ENCODE data around the gene SS18L1.

The SS18L1 gene

GRCh38 chr20:62176866-62177265 is 33.3 kb downstream of the SS18L1 start:
- Histone ChIP-seq H3K4me1 (ENCODE audit: low read length) (peaks cover 3% of the 10 kb centered on the region), H3K9me3 (ENCODE audit: insufficient read depth, low read length) (no peaks in the 10 kb centered on the region), H3K4me3 (ENCODE audit: low read length) (no peak overlapping the region), H3K27me3 (ENCODE audit: low read depth, low read length) (no peaks in the 10 kb centered on the region), H3K27ac (ENCODE audit: low read length) (no peak overlapping the region), H3K4me2 (ENCODE audit: low read length) (no peak overlapping the region), H3K79me2 (ENCODE audit: low read length) (peaks cover 3% of the 10 kb centered on the region), H3K9ac (ENCODE audit: low read length) (no peak overlapping the region), H2AFZ (ENCODE audit: low read depth, low read length) (no peak overlapping the region), H4K20me1 (ENCODE audit: insufficient read depth, low read length) (no peaks in the 10 kb centered on the region), H3K36me3 (replicated peaks; ENCODE audit: low read depth, low read length) (peaks cover 3% of the 10 kb centered on the region)
- no peak for TF ChIP-seq CTCF (IDR thresholded peaks at IDR 0.05; ENCODE audit: low read depth, low read length)
- no peak for TF ChIP-seq EZH2phosphoT487 (IDR thresholded peaks at IDR 0.05; ENCODE audit: low read depth)

GRCh38 chr20:62177307-62177706 is 33.7 kb downstream of the SS18L1 start:
- H3K4me2 ChIP-seq (ENCODE audit: low read length), result no peak overlapping the region
- H3K9ac ChIP-seq (ENCODE audit: low read length), result no peak overlapping the region
- H2AFZ ChIP-seq (ENCODE audit: low read depth, low read length), result no peak overlapping the region
- H3K27me3 ChIP-seq (ENCODE audit: low read depth, low read length), result no peaks in the 10 kb centered on the region
- peaks cover 7% of the 10 kb centered on the region for H3K79me2 ChIP-seq (ENCODE audit: low read length)
- TF ChIP-seq CTCF (IDR thresholded peaks at IDR 0.05; ENCODE audit: low read depth, low read length), result no peak
- no peak for TF ChIP-seq EZH2phosphoT487 (IDR thresholded peaks at IDR 0.05; ENCODE audit: low read depth)
- H4K20me1 ChIP-seq (ENCODE audit: insufficient read depth, low read length), result no peaks in the 10 kb centered on the region
- H3K4me1 ChIP-seq (ENCODE audit: low read length), result peaks cover 6% of the 10 kb centered on the region
- H3K27ac ChIP-seq (ENCODE audit: low read length), result no peak overlapping the region
- no peak overlapping the region for H3K4me3 ChIP-seq (ENCODE audit: low read length)
- H3K36me3 ChIP-seq (replicated peaks; ENCODE audit: low read depth, low read length), result peaks cover 3% of the 10 kb centered on the region
- no peaks in the 10 kb centered on the region for H3K9me3 ChIP-seq (ENCODE audit: insufficient read depth, low read length)

- H3K4me1 ChIP-seq (ENCODE audit: low read length), result peaks cover 6% of the 10 kb centered on the region
- no peaks in the 10 kb centered on the region for H4K20me1 ChIP-seq (ENCODE audit: insufficient read depth, low read length)
- H3K9me3 ChIP-seq (ENCODE audit: insufficient read depth, low read length), result no peaks in the 10 kb centered on the region
- no peaks in the 10 kb centered on the region for H3K27me3 ChIP-seq (ENCODE audit: low read depth, low read length)
- H3K4me2 ChIP-seq (ENCODE audit: low read length), result no peak overlapping the region
- peaks cover 3% of the 10 kb centered on the region for H3K36me3 ChIP-seq (replicated peaks; ENCODE audit: low read depth, low read length)
- peaks cover 17% of the 10 kb centered on the region for H3K79me2 ChIP-seq (ENCODE audit: low read length)
- no peak overlapping the region for H3K9ac ChIP-seq (ENCODE audit: low read length)
- H3K27ac ChIP-seq (ENCODE audit: low read length), result no peak overlapping the region
- H2AFZ ChIP-seq (ENCODE audit: low read depth, low read length), result no peak overlapping the region
- H3K4me3 ChIP-seq (ENCODE audit: low read length), result no peak overlapping the region
- TF ChIP-seq CTCF (IDR thresholded peaks at IDR 0.05; ENCODE audit: low read depth, low read length) (no peak), EZH2phosphoT487 (IDR thresholded peaks at IDR 0.05; ENCODE audit: low read depth) (no peak)
These were observed 35.0 kb downstream of the SS18L1 start for GRCh38 chr20:62178316-62179161.

- no peaks in the 10 kb centered on the region for H4K20me1 ChIP-seq (ENCODE audit: insufficient read depth, low read length)
- H3K9ac ChIP-seq (ENCODE audit: low read length), result no peak overlapping the region
- no peaks in the 10 kb centered on the region for H3K27me3 ChIP-seq (ENCODE audit: low read depth, low read length)
- H3K9me3 ChIP-seq (ENCODE audit: insufficient read depth, low read length), result no peaks in the 10 kb centered on the region
- H3K79me2 ChIP-seq (ENCODE audit: low read length), result peaks cover 23% of the 10 kb centered on the region
- H3K27ac ChIP-seq (ENCODE audit: low read length), result no peak overlapping the region
- peaks cover 3% of the 10 kb centered on the region for H3K36me3 ChIP-seq (replicated peaks; ENCODE audit: low read depth, low read length)
- no peak overlapping the region for H2AFZ ChIP-seq (ENCODE audit: low read depth, low read length)
- H3K4me2 ChIP-seq (ENCODE audit: low read length), result no peak overlapping the region
- TF ChIP-seq CTCF (IDR thresholded peaks at IDR 0.05; ENCODE audit: low read depth, low read length), result no peak
- no peak for TF ChIP-seq EZH2phosphoT487 (IDR thresholded peaks at IDR 0.05; ENCODE audit: low read depth)
- no peak overlapping the region for H3K4me3 ChIP-seq (ENCODE audit: low read length)
- H3K4me1 ChIP-seq (ENCODE audit: low read length), result peaks cover 9% of the 10 kb centered on the region
These were observed 35.6 kb downstream of the SS18L1 start for GRCh38 chr20:62179162-62179504.

Data from OCI-LY3 (cell line).